NCI-H146 (cell line): ENCODE measurements around the gene TIGD3.

Experiments used
- DNase-seq: peaks from one replicate; lab custom pipeline; 2025; lab: John Stamatoyannopoulos, UW

Gene TIGD3

DNA sequence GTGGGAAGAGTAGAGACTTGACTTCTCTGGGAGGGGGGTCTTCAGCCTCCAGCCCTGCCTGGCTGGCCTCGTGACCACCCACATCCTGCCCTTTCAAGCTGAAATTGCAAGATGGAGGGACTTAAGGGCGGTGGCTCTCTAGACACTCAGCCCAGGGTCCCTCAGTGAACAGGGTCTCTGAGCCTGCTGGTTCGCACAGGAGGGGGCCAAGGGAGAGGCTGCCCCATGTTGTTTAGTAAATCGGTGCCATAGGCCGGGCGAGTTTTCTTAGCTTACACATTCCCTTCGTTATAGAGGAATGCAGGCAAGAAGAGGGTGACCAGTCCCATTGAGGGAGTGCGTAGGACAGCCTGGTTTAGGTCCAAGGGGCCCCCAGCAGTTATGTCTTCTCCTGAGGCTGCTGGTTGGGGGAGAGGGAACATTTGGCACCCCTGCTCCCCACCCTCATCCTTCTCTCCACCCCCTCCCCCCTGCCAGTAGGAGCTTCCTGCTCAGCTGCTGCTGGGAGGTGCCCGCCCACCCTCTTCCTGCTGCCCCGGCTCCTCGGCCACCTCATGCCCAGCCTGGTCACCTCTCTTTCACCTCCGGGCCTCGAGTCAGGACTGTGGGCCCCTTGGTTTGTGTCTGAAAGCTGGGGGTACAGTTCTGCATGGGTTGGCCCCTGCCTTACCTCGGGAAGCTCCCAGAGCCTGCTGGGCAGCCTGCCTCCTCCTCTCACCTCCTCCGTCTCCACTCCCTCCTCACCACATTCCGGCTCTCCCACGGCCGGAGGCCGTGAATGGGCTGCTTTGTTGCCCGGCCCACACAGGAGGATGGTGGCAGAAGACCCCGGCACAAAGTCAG is 35.8 kb downstream of the TIGD3 start:
- no peak for DNase-seq

- DNase-seq: no peak
These were observed 36.4 kb downstream of the TIGD3 start for GRCh38 chr11:65390996-65391395.

- no peak for DNase-seq
These were observed 37.8 kb downstream of the TIGD3 start for GRCh38 chr11:65392186-65392829.

GRCh38 chr11:65392899-65393298 is 38.3 kb downstream of the TIGD3 start:
- no peak for DNase-seq

GRCh38 chr11:65393513-65394079 is 39.0 kb downstream of the TIGD3 start:
- no peak for DNase-seq

DNA sequence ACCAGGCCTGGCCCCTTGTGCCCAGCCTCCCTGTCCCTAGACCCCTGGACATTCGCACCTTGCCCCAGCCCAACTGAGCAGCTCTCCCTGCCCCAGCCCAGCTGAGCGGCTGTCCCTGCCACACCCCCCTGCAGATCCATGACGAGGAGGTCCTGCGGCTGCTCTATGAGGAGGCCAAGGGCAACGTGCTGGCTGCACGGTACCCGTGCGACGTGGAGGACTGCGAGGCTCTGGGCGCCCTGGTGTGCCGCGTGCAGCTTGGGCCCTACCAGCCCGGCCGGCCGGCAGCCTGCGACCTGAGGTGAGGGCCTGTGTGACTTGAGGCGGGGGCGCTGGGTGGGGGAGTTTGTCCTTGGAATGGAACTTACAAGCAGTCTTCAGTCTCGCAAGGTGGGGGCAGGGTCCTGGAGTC is 39.6 kb downstream of the TIGD3 start:
- no peak for DNase-seq

DNA sequence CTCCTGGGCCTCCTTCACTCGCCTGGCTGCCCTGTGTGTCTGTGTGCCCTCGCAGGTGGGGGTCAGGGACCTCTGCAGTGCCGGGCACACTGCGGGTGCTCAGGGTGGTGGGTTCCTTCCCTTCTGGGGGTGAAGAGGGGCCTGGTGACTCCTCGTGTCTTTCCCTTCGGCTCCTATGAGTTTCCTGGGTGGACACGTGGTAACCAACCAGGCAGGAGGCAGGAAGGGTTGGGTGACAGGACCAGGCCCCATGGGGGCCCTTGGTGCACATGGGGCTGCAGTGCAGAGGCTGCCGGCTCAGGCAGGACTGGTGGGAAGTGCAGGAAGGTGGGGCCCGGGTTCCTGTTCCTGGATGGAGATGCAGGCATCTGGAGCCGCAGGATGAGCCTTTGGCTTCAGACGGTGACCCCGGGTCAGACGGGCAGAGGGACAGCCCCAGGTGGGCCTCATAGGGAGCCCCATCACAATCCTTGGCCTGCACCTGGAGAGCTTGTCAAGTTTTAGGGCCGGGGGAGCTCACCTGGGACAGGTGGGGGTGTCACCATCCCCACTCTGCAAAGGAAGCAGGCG is 41.5 kb downstream of the TIGD3 start:
- no peak for DNase-seq

DNA sequence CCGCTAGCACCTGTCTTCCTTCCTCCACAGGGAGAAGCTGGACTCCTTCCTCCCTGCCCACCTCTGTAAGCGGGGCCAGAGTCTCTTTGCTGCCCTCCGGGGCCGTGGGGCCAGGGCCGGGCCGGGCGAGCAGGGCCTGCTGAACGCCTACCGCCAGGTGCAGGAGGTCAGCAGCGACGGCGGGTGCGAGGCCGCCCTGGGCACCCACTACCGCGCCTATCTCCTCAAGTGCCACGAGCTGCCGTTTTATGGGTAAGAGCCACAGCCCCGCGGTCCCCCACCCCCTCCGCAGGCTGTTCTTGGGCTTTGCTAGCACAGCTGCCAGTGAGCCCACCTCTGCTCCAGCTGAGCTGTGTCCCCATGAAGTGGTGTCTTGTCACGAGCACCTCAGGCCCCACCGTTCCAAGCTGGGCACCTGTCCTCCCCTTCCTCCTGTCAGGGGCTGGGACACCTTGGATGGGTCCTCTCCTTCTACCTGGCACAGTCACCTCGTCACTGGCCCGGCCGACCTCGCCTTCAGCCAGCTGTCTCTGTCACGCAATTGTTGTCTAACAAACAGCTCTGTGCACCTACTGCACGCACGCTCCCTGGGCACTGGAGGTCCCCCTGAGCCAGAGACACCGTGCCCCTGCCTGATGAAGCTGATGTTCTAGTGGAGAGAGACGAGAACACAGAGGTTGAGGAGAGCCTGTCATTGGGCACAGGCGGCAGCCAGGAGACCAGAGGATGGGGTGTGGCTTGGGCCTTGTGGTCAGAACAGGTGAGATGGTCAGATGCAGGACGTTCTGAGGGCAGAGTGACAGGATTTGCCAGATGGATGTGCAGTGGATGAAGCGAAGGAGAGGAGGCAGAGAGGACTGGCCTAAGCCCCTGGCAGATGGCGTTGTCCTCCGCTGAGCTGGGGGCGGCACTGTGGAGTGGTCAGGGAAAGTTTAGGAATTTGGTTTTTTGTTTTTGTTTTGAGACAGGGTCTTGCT is 42.5 kb downstream of the TIGD3 start:
- DNase-seq: no peak

DNA sequence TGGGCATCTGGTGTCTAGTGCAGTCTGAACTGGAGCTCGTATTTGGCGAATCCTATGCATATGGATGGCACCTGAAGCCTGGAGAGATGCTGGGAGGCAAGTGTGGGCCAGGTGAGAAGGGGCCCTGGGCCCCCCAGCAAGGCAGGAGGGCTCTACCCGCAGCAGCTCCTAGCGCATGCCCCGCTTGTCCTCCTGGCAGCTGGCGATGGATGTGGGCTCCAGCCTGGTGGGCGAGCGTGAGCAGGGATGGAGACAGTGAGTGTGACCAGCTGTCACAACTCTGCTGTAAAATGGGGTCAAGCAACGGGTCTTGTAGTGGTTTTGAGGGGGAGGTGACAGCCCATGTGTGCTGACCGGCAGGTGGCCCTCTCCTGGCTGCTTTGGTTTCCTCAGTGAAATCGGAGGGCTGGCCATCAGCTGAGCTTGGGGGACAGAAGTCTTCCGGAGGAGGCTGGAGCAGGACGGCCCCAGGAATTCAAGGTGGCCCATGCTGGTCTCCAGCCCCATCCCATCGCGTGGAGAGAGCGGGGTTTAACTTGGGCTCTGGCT is 43.9 kb downstream of the TIGD3 start:
- no peak for DNase-seq

- DNase-seq: no peak
These were observed 44.7 kb downstream of the TIGD3 start for GRCh38 chr11:65399249-65399648.

DNA sequence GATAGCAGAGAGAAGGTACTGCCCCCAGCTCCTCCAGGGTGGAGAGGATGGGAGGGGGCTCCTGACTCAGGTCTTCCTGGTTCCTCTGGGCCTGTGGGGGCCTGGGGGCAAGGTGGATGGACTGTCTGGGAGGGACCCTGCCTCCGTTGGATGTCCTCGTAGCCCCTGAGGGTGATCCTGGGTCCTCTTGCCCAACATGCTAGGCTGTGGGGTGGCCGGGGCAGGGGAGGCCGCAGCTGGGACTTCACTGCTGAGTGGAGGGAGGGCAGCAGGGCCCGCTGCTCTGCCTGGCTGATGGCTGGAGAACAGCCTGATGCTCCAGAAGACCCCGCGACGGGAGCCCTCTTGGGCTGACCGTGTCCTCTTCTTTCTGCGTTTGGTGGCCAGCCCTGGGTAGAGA is 45.3 kb downstream of the TIGD3 start:
- DNase-seq: no peak

GRCh38 chr11:65400307-65401072 is 45.9 kb downstream of the TIGD3 start:
- DNase-seq: no peak

GRCh38 chr11:65401073-65401802 is 46.7 kb downstream of the TIGD3 start:
- no peak for DNase-seq

DNA sequence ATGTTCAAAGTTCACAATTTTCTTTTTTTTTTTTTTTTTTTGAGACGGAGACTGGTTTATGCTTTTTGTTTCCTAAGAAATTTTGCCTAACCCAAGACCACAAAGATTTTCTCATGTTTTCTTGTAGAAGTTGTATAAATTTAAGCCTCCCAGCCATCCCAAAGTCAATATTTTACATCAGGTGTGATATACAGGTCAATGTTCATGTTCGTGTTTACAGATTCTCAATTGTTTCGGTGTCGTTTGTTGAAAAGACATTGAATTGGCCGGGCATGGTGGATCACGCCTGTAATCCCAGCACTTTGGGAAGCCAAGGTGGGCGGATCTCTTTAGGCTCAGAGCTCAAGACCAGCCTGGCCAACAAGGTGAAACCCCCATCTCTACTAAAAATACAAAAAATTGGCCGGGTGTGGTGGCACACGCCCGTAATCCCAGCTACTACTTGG is 47.3 kb downstream of the TIGD3 start:
- no peak for DNase-seq

DNA sequence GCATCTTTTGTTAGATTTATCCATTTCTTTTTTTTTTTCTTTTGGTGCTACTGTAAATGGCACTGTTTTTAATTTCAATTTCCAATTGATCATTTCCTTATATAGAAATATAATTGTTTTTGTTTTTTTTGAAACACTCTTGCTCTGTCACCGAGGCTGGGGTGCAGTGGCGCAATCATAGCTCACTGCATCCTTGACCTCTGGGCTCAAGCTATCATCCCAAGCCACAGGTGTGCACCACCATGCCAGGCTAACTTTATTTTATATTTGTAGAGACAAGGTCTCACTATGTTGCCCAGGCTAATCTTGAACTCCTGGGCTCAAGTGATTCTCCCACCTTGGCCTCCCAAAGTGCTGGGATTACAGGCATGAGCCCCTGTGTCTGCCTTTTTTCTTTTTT is 48.2 kb downstream of the TIGD3 start:
- no peak for DNase-seq

DNA sequence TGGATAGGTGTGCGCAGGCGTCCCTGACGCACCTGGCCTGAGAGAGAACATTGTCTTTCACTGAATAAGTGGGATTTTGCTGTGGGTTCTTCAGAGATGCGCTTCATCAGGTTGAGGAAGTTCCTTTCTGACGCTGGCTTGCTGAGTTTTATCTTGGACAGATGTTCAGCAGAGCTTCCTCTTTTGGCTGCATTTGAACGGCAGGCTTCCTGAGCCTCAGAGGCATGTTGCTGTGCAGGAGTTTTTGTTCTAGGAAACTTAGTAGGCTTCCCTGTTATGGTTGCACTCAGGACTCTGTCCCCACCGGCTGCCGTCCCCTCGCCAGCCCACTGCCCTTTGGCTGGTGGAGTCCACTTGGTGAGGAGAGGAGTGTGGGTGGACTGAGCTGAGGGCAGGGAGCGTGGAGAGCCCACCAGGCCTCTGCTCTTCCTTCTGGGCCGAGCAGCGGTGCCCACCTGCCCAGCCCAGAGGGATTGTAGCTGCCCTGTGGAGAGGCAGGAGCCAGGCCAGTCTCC is 49.1 kb downstream of the TIGD3 start:
- no peak for DNase-seq

GRCh38 chr11:65404210-65404609 is 49.7 kb downstream of the TIGD3 start:
- DNase-seq: no peak

- no peak for DNase-seq
These were observed 50.2 kb downstream of the TIGD3 start for GRCh38 chr11:65404638-65405339.
